Measurements from ENCODE around the gene PRUNE2. TPM values are rescaled to one million over a fixed set of nuclear protein-coding genes. Genes with fewer than 3 reads are reported as not detected.

The PRUNE2 gene
- total and polyA plus RNA-seq, 9 of the 15 experiments (the other 6 are each of a cell fraction or from before 2014, with no cell fraction given) = 0.05 to 0.45 (median 0.18) TPM; not detected in 1

DNA sequence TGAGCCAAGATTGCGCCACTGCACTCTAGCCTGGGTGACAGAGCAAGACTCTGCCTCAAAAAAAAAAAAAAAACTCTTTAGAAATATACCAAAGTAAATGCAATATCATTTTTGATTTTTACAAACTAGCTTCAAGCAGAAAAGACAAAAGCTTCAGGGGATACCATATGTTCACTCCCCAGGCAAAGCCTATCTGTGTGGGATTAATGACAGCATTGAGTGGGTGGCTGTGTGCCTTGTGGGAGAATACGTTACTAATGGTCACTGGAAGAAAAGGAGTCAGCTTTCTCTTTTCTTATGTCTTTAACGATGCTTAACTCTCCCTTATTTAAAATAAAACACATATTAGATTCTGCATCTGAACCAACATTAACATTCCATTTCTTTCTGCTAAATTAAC, 139.8 kb downstream of the PRUNE2 start (continued):
- TF ChIP-seq, protein P1, sequence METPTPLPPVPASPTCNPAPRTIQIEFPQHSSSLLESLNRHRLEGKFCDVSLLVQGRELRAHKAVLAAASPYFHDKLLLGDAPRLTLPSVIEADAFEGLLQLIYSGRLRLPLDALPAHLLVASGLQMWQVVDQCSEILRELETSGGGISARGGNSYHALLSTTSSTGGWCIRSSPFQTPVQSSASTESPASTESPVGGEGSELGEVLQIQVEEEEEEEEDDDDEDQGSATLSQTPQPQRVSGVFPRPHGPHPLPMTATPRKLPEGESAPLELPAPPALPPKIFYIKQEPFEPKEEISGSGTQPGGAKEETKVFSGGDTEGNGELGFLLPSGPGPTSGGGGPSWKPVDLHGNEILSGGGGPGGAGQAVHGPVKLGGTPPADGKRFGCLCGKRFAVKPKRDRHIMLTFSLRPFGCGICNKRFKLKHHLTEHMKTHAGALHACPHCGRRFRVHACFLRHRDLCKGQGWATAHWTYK (CRISPR knock-in tag; IDR thresholded peaks at IDR 0.05) = no peak
- no peak for TF ChIP-seq CHCHD3 (CRISPR knock-in tag; IDR thresholded peaks at IDR 0.05)
- TF ChIP-seq, protein P2, sequence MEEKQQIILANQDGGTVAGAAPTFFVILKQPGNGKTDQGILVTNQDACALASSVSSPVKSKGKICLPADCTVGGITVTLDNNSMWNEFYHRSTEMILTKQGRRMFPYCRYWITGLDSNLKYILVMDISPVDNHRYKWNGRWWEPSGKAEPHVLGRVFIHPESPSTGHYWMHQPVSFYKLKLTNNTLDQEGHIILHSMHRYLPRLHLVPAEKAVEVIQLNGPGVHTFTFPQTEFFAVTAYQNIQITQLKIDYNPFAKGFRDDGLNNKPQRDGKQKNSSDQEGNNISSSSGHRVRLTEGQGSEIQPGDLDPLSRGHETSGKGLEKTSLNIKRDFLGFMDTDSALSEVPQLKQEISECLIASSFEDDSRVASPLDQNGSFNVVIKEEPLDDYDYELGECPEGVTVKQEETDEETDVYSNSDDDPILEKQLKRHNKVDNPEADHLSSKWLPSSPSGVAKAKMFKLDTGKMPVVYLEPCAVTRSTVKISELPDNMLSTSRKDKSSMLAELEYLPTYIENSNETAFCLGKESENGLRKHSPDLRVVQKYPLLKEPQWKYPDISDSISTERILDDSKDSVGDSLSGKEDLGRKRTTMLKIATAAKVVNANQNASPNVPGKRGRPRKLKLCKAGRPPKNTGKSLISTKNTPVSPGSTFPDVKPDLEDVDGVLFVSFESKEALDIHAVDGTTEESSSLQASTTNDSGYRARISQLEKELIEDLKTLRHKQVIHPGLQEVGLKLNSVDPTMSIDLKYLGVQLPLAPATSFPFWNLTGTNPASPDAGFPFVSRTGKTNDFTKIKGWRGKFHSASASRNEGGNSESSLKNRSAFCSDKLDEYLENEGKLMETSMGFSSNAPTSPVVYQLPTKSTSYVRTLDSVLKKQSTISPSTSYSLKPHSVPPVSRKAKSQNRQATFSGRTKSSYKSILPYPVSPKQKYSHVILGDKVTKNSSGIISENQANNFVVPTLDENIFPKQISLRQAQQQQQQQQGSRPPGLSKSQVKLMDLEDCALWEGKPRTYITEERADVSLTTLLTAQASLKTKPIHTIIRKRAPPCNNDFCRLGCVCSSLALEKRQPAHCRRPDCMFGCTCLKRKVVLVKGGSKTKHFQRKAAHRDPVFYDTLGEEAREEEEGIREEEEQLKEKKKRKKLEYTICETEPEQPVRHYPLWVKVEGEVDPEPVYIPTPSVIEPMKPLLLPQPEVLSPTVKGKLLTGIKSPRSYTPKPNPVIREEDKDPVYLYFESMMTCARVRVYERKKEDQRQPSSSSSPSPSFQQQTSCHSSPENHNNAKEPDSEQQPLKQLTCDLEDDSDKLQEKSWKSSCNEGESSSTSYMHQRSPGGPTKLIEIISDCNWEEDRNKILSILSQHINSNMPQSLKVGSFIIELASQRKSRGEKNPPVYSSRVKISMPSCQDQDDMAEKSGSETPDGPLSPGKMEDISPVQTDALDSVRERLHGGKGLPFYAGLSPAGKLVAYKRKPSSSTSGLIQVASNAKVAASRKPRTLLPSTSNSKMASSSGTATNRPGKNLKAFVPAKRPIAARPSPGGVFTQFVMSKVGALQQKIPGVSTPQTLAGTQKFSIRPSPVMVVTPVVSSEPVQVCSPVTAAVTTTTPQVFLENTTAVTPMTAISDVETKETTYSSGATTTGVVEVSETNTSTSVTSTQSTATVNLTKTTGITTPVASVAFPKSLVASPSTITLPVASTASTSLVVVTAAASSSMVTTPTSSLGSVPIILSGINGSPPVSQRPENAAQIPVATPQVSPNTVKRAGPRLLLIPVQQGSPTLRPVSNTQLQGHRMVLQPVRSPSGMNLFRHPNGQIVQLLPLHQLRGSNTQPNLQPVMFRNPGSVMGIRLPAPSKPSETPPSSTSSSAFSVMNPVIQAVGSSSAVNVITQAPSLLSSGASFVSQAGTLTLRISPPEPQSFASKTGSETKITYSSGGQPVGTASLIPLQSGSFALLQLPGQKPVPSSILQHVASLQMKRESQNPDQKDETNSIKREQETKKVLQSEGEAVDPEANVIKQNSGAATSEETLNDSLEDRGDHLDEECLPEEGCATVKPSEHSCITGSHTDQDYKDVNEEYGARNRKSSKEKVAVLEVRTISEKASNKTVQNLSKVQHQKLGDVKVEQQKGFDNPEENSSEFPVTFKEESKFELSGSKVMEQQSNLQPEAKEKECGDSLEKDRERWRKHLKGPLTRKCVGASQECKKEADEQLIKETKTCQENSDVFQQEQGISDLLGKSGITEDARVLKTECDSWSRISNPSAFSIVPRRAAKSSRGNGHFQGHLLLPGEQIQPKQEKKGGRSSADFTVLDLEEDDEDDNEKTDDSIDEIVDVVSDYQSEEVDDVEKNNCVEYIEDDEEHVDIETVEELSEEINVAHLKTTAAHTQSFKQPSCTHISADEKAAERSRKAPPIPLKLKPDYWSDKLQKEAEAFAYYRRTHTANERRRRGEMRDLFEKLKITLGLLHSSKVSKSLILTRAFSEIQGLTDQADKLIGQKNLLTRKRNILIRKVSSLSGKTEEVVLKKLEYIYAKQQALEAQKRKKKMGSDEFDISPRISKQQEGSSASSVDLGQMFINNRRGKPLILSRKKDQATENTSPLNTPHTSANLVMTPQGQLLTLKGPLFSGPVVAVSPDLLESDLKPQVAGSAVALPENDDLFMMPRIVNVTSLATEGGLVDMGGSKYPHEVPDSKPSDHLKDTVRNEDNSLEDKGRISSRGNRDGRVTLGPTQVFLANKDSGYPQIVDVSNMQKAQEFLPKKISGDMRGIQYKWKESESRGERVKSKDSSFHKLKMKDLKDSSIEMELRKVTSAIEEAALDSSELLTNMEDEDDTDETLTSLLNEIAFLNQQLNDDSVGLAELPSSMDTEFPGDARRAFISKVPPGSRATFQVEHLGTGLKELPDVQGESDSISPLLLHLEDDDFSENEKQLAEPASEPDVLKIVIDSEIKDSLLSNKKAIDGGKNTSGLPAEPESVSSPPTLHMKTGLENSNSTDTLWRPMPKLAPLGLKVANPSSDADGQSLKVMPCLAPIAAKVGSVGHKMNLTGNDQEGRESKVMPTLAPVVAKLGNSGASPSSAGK (IDR thresholded peaks at IDR 0.05) = no peak
- no peak for TF ChIP-seq ZNF143 (CRISPR knock-in tag; IDR thresholded peaks at IDR 0.05)
- TF ChIP-seq, protein P3, sequence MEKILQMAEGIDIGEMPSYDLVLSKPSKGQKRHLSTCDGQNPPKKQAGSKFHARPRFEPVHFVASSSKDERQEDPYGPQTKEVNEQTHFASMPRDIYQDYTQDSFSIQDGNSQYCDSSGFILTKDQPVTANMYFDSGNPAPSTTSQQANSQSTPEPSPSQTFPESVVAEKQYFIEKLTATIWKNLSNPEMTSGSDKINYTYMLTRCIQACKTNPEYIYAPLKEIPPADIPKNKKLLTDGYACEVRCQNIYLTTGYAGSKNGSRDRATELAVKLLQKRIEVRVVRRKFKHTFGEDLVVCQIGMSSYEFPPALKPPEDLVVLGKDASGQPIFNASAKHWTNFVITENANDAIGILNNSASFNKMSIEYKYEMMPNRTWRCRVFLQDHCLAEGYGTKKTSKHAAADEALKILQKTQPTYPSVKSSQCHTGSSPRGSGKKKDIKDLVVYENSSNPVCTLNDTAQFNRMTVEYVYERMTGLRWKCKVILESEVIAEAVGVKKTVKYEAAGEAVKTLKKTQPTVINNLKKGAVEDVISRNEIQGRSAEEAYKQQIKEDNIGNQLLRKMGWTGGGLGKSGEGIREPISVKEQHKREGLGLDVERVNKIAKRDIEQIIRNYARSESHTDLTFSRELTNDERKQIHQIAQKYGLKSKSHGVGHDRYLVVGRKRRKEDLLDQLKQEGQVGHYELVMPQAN (IDR thresholded peaks at IDR 0.05; ENCODE audit: borderline replicate concordance) = no peak
- no peak for TF ChIP-seq ZBED1 (IDR thresholded peaks at IDR 0.05)
- no peak for TF ChIP-seq MTF1 (CRISPR knock-in tag; IDR thresholded peaks at IDR 0.05; ENCODE audit: borderline replicate concordance)
- no peak for TF ChIP-seq RBM15 (IDR thresholded peaks at IDR 0.05; ENCODE audit: insufficient read depth, low read length)
- no peak for TF ChIP-seq MCM5 (IDR thresholded peaks at IDR 0.05; ENCODE audit: low read depth)
- no peak for TF ChIP-seq ZNF584 (CRISPR knock-in tag; IDR thresholded peaks at IDR 0.05; ENCODE audit: low read depth)
- no peak for TF ChIP-seq BCL6 (CRISPR knock-in tag; IDR thresholded peaks at IDR 0.05)

Data from K562 (cell line).